T-helper 17 cell (primary cell): Measurements from ENCODE around the gene KRT23. TPM values are rescaled to one million over a fixed set of nuclear protein-coding genes. Genes with fewer than 3 reads are reported as not detected.
A peak's percentile ranks its signal among the peaks of the same experiment; 100 is the strongest.

Experiments
- ATAC-seq: fragments of 150-1000 bp; cut with Tn5 transposase; 2 replicates; pipeline ENCODE4 v1.10.0; 2021; ENCODE audit warnings: mild to moderate bottlenecking, moderate library complexity
- DNase-seq, 3 donors: peaks; one replicate each; pipeline versions ENCODE4 v3.0.0 to v3.0.0-alpha.2; 2020 to 2021
- H3K9me3 ChIP-seq: one replicate; pipeline ENCODE4 v1.7.0; 2013; ENCODE audit warnings: low read length, mild to moderate bottlenecking; ENCODE audit not compliant: control insufficient read depth, poor library complexity, severe bottlenecking
- H3K27ac Mint-ChIP-seq: one replicate; pipeline ENCODE4 v1.8.0; 2022; ENCODE audit warnings: mild to moderate bottlenecking, moderate library complexity, mixed read lengths
- H3K27me3 Mint-ChIP-seq: one replicate; pipeline ENCODE4 v1.8.0; 2022; ENCODE audit warnings: mixed read lengths
- H3K36me3 Mint-ChIP-seq: one replicate; pipeline ENCODE4 v1.8.0; 2022; ENCODE audit warnings: low read depth, mixed read lengths
- H3K4me1 Mint-ChIP-seq: one replicate; pipeline ENCODE4 v1.8.0; 2022; ENCODE audit warnings: mild to moderate bottlenecking, mixed read lengths
- H3K4me3 Mint-ChIP-seq: one replicate; pipeline ENCODE4 v1.8.0; 2022; ENCODE audit warnings: mild to moderate bottlenecking, moderate library complexity, mixed read lengths
- total RNA-seq, 4 donors: library from RNA in 2 of 4; stranded (reverse) in 2 of 4; gene quantifications; one replicate each; pipeline ENCODE4 v1.2.3 and lab custom pipeline; 2022 to 2026

The KRT23 gene
- total RNA-seq, 2 donors from 2014 or later: not detected

DNA sequence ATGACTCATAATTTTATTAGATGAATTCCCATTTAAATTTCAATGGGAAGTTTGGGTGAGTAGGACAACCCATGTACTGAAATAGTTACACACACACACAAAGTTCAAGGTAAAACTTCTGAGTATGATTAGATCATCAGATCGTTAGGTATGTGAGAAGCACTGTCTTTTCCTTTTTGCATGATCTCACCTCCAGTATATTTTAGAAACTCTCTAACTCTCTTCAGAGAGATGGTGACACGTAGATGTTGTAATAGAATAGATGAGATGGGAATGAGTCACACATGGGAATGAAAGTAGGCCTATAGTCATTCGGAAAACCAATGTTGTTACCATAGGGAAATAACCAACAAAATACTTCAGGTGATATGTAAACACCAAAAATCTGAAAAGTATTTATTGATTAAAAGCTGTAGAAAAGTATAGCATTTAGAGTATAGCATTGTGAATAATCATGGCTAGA, 22.2 kb downstream of the KRT23 start:
- DNase-seq: no peak

GRCh38 chr17:40914075-40914855, 23.2 kb downstream of the KRT23 start:
- H3K27me3 Mint-ChIP-seq: peaks cover 17% of the 10 kb centered on the region
- no peaks in the 10 kb centered on the region for H3K36me3 Mint-ChIP-seq
- H3K27ac Mint-ChIP-seq: no peak overlapping the region
- DNase-seq (no peak), ATAC-seq (no peak)
- no peaks in the 10 kb centered on the region for H3K4me1 Mint-ChIP-seq
- H3K9me3 ChIP-seq: no peaks in the 10 kb centered on the region
- no peak overlapping the region for H3K4me3 Mint-ChIP-seq

More for the DNA sequence above, 22.2 kb downstream of the KRT23 start:
- ATAC-seq: no peak
- Mint-ChIP-seq H3K4me1 (no peaks in the 10 kb centered on the region), H3K4me3 (no peak overlapping the region), H3K27me3 (peaks cover 22% of the 10 kb centered on the region), H3K27ac (no peak overlapping the region), H3K36me3 (no peaks in the 10 kb centered on the region)
- H3K9me3 ChIP-seq: no peaks in the 10 kb centered on the region

DNA sequence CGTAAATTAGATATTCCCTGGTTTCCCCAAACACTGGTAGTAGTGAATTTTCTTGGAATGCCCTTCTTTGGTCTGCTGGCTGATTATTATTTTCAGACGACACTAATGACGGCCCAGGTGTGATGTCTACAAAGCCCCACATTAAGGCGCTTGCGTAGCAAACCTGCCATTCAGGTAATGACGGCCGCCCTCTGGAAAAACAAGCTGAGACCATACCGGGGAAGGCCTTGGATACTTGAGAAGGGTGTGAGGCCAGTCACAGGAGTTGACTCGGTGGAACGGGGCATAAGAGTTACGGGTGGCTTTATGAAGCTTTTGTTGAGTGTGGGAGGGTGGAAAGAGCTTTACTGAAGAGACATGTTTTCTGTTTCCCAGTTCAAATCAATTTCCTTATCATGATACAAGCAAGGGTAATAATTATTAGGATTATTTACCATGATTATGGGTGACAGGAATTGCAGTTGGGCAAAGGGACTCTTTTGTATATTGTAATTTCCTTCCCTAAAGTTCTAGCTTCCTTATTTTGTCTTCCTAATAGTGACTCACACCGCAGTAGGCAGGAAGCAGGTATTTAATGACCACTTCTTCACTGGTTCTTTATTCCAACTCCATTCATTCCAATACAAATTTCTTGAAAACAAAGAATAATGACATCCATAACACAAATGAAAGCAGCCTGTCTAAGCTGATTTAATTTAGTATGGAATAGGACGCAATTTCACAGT, 24.8 kb downstream of the KRT23 start:
- no peaks in the 10 kb centered on the region for H3K36me3 Mint-ChIP-seq
- no peak overlapping the region for H3K4me3 Mint-ChIP-seq
- no peak for DNase-seq
- no peaks in the 10 kb centered on the region for H3K9me3 ChIP-seq
- H3K27ac Mint-ChIP-seq: no peak overlapping the region
- no peak for ATAC-seq
- peaks cover 29% of the 10 kb centered on the region for H3K27me3 Mint-ChIP-seq
- no peaks in the 10 kb centered on the region for H3K4me1 Mint-ChIP-seq

DNA sequence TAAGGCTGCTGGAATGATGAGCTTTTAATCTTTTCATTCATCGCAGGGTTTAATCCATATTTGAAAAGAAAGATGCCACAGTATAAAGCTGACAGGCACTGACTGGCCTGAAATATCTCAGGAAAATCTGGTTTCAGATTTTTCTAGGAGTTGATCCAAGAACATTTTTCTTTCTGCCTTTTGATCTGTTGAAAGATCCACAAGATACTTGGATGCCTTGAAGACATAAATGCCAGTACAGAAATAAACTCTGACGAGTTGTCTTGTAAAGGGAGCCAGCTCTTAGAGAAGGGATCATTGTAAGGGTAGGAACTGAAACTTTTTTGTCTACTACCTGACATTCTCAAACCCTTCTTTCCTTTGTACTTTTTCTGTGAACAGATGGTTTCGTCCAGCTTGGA, 27.0 kb downstream of the KRT23 start:
- ATAC-seq (no peak), DNase-seq (no peak)
- no peak overlapping the region for H3K27ac Mint-ChIP-seq
- no peak overlapping the region for H3K4me3 Mint-ChIP-seq
- H3K9me3 ChIP-seq: no peaks in the 10 kb centered on the region
- no peaks in the 10 kb centered on the region for H3K4me1 Mint-ChIP-seq
- peaks cover 44% of the 10 kb centered on the region for H3K27me3 Mint-ChIP-seq
- H3K36me3 Mint-ChIP-seq: no peaks in the 10 kb centered on the region

GRCh38 chr17:40909755-40910154, 27.7 kb downstream of the KRT23 start:
- Mint-ChIP-seq H3K4me1 (no peaks in the 10 kb centered on the region), H3K4me3 (no peak overlapping the region), H3K27me3 (peaks cover 49% of the 10 kb centered on the region), H3K36me3 (no peaks in the 10 kb centered on the region), H3K27ac (no peak overlapping the region)
- ATAC-seq: no peak
- no peak for DNase-seq
- H3K9me3 ChIP-seq: no peaks in the 10 kb centered on the region

GRCh38 chr17:40909351-40909750, 28.1 kb downstream of the KRT23 start:
- no peaks in the 10 kb centered on the region for H3K9me3 ChIP-seq
- Mint-ChIP-seq H3K4me3 (no peak overlapping the region), H3K27ac (no peak overlapping the region), H3K4me1 (no peaks in the 10 kb centered on the region), H3K36me3 (no peaks in the 10 kb centered on the region), H3K27me3 (peaks cover 53% of the 10 kb centered on the region)
- peak; percentile 26 to 49 (median 41) for DNase-seq
- peak; percentile 85 for ATAC-seq

DNA sequence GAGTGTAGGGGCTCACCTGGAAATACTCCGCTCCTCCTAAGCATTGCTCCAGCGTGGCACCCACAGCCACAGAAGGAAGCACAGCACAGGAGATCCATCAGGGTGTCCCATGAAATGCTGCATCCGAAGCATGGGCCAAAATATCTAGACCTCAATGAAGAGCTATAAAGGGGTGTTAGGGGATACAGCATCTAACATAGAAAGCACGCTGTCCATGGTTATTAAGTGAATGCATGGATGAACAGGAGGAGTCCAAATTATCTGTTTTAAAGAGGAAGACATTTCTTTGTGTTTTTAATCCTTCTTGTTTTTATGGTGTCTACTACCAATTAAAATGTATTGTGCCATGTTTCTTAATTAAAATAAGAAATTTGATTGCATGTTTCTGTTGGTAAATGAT, 30.8 kb downstream of the KRT23 start:
- Mint-ChIP-seq H3K36me3 (peaks cover 3% of the 10 kb centered on the region), H3K4me1 (peaks cover 5% of the 10 kb centered on the region), H3K27me3 (peaks cover 60% of the 10 kb centered on the region), H3K27ac (no peak overlapping the region), H3K4me3 (no peak overlapping the region)
- ATAC-seq (no peak), DNase-seq (no peak)
- no peaks in the 10 kb centered on the region for H3K9me3 ChIP-seq

- no peak overlapping the region for H3K27ac Mint-ChIP-seq
- no peaks in the 10 kb centered on the region for H3K9me3 ChIP-seq
- H3K36me3 Mint-ChIP-seq: peaks cover 3% of the 10 kb centered on the region
- H3K4me1 Mint-ChIP-seq: peaks cover 7% of the 10 kb centered on the region
- H3K4me3 Mint-ChIP-seq: no peak overlapping the region
- DNase-seq (no peak), ATAC-seq (no peak)
- peaks cover 70% of the 10 kb centered on the region for H3K27me3 Mint-ChIP-seq
Observed at GRCh38 chr17:40905370-40905769, 32.1 kb downstream of the KRT23 start.

- peaks cover 7% of the 10 kb centered on the region for H3K4me1 Mint-ChIP-seq
- peaks cover 3% of the 10 kb centered on the region for H3K36me3 Mint-ChIP-seq
- DNase-seq: no peak
- H3K9me3 ChIP-seq: no peaks in the 10 kb centered on the region
- ATAC-seq: no peak
- no peak overlapping the region for H3K4me3 Mint-ChIP-seq
- H3K27ac Mint-ChIP-seq: no peak overlapping the region
- peaks cover 68% of the 10 kb centered on the region for H3K27me3 Mint-ChIP-seq
Observed at GRCh38 chr17:40903129-40903847, 34.2 kb downstream of the KRT23 start.

DNA sequence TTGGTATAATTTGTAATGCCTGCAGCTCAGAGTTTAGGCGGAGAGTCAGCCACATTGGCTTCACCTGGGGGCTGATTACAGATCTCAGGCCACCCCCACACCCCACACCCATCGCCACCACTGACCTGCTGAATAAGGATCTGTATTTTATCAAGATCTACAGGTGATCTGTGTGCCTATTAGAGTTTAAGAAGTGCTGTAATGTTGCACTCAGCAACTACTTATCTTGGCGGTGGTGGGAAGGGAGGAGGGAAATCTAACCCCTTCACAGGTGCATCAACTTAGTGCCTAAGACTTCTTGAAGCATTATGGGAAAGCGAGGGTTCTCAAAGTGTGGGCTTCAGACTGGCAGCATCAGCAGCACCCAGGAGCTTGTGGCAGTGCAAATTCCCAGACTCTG, 34.9 kb downstream of the KRT23 start:
- ATAC-seq: no peak

GRCh38 chr17:40901981-40902474, 35.4 kb downstream of the KRT23 start:
- H3K4me1 Mint-ChIP-seq: peaks cover 7% of the 10 kb centered on the region
- ATAC-seq: no peak
- peak overlapping the region; percentile 9 for H3K27ac Mint-ChIP-seq
- peaks cover 59% of the 10 kb centered on the region for H3K27me3 Mint-ChIP-seq
- DNase-seq: no peak
- H3K4me3 Mint-ChIP-seq: no peak overlapping the region
- peaks cover 3% of the 10 kb centered on the region for H3K36me3 Mint-ChIP-seq
- H3K9me3 ChIP-seq: no peaks in the 10 kb centered on the region

More for the DNA sequence above, 34.9 kb downstream of the KRT23 start:
- no peak overlapping the region for H3K4me3 Mint-ChIP-seq
- no peak for DNase-seq
- H3K4me1 Mint-ChIP-seq: peaks cover 7% of the 10 kb centered on the region
- H3K9me3 ChIP-seq: no peaks in the 10 kb centered on the region
- H3K27me3 Mint-ChIP-seq: peaks cover 61% of the 10 kb centered on the region
- H3K36me3 Mint-ChIP-seq: peaks cover 3% of the 10 kb centered on the region
- no peak overlapping the region for H3K27ac Mint-ChIP-seq

GRCh38 chr17:40900809-40901356, 36.6 kb downstream of the KRT23 start:
- H3K4me3 Mint-ChIP-seq: no peak overlapping the region
- peaks cover 3% of the 10 kb centered on the region for H3K36me3 Mint-ChIP-seq
- H3K27me3 Mint-ChIP-seq: peaks cover 57% of the 10 kb centered on the region
- no peak overlapping the region for H3K27ac Mint-ChIP-seq
- ATAC-seq (no peak), DNase-seq (no peak)
- H3K4me1 Mint-ChIP-seq: peaks cover 7% of the 10 kb centered on the region
- no peaks in the 10 kb centered on the region for H3K9me3 ChIP-seq
